ENCODE measurements around the gene ANHX. TPM values are rescaled to one million over a fixed set of nuclear protein-coding genes. Genes with fewer than 3 reads are reported as not detected.
A peak's percentile ranks its signal among the peaks of the same experiment; 100 is the strongest.

ANHX gene
- total and polyA plus RNA-seq, 2 of the 13 experiments (the other 11 are each of a cell fraction or from before 2014, with no cell fraction given), result not detected

GRCh38 chr12:133181238-133181959 lies 54.3 kb downstream of the ANHX start, which contains the start of gene ZNF268 (continued):
- no peak for TF ChIP-seq LCORL (IDR thresholded peaks at IDR 0.05)
- TF ChIP-seq LCORL (CRISPR knock-in tag; IDR thresholded peaks at IDR 0.05), result 0 out of 2 replicates have a peak, but pooled peaks have one; percentile 37
- TF ChIP-seq TAF1 (CRISPR knock-in tag; IDR thresholded peaks at IDR 0.05), result peak; percentile 67; the same call in 1 of the 2 replicates
- peak; percentile 94 for TF ChIP-seq TFDP2 (CRISPR knock-in tag; IDR thresholded peaks at IDR 0.05)
- no peak for TF ChIP-seq FOXM1 (CRISPR knock-in tag; IDR thresholded peaks at IDR 0.05)
- no peak for TF ChIP-seq EEA1 (CRISPR knock-in tag; IDR thresholded peaks at IDR 0.05; ENCODE audit: borderline replicate concordance)
- TF ChIP-seq, protein P1, sequence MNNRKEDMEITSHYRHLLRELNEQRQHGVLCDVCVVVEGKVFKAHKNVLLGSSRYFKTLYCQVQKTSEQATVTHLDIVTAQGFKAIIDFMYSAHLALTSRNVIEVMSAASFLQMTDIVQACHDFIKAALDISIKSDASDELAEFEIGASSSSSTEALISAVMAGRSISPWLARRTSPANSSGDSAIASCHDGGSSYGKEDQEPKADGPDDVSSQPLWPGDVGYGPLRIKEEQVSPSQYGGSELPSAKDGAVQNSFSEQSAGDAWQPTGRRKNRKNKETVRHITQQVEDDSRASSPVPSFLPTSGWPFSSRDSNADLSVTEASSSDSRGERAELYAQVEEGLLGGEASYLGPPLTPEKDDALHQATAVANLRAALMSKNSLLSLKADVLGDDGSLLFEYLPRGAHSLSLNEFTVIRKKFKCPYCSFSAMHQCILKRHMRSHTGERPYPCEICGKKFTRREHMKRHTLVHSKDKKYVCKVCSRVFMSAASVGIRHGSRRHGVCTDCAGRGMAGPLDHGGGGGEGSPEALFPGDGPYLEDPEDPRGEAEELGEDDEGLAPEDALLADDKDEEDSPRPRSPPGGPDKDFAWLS (CRISPR knock-in tag; IDR thresholded peaks at IDR 0.05; ENCODE audit: borderline replicate concordance), result no peak
- peak; percentile 66 for TF ChIP-seq YEATS4 (CRISPR knock-in tag; IDR thresholded peaks at IDR 0.05; ENCODE audit: borderline replicate concordance)
- no peak for TF ChIP-seq EHMT2 (IDR thresholded peaks at IDR 0.05; ENCODE audit: borderline replicate concordance, low read depth, low read length)
- TF ChIP-seq MEIS2 (CRISPR knock-in tag; IDR thresholded peaks at IDR 0.05), result 0 out of 2 replicates have a peak, but pooled peaks have one; percentile 13
- TF ChIP-seq RORA (CRISPR knock-in tag; IDR thresholded peaks at IDR 0.05), result no peak
- no peak for TF ChIP-seq ZBTB40 (IDR thresholded peaks at IDR 0.05)
- peak; percentile 79; the same call in 1 of the 2 replicates for TF ChIP-seq ZBTB40 (CRISPR knock-in tag; IDR thresholded peaks at IDR 0.05)
- no peak for TF ChIP-seq ZFYVE20 (CRISPR knock-in tag; IDR thresholded peaks at IDR 0.05; ENCODE audit: borderline replicate concordance, low read depth)
- TF ChIP-seq ZNF674 (CRISPR knock-in tag; IDR thresholded peaks at IDR 0.05; ENCODE audit: low read depth), result no peak
- TF ChIP-seq, protein P2, sequence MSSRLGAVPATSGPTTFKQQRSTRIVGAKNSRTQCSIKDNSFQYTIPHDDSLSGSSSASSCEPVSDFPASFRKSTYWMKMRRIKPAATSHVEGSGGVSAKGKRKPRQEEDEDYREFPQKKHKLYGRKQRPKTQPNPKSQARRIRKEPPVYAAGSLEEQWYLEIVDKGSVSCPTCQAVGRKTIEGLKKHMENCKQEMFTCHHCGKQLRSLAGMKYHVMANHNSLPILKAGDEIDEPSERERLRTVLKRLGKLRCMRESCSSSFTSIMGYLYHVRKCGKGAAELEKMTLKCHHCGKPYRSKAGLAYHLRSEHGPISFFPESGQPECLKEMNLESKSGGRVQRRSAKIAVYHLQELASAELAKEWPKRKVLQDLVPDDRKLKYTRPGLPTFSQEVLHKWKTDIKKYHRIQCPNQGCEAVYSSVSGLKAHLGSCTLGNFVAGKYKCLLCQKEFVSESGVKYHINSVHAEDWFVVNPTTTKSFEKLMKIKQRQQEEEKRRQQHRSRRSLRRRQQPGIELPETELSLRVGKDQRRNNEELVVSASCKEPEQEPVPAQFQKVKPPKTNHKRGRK (CRISPR knock-in tag; IDR thresholded peaks at IDR 0.05), result no peak
